K562 (cell line): ENCODE measurements around the gene SBK1. TPM values are rescaled to one million over a fixed set of nuclear protein-coding genes. Genes with fewer than 3 reads are reported as not detected.

Experiments used
- ATAC-seq: fragments of 200-7000 bp; cut with Tn5 transposase; 3 replicates; pipeline ENCODE4 v1.9.1; 2020; ENCODE audit warnings: moderate library complexity
- BruUV-seq: library from RNA; stranded (reverse); fragments of 400-500 nt; replicated peaks from 2 replicates; lab custom pipeline; 2021; lab: Mats Ljungman, UMichigan
- CTCF ChIA-PET: fragments of 300-600 bp; formaldehyde crosslinking; extraction: SDS; loops from one replicate; lab custom pipeline; 2021; ENCODE audit warnings: low intra/inter-chr PET ratio; lab: Yijun Ruan, JAX
- POLR2A ChIA-PET: fragments of 300-600, 350-650 bp; sonication (Branson Sonifier 250); formaldehyde crosslinking; extraction: SDS; loops from one replicate; lab custom pipeline; 2021; ENCODE audit warnings: antibody characterized with exemption, inconsistent platforms; lab: Yijun Ruan, JAX
- DNase-seq, 4 experiments: peaks; one replicate each; pipeline versions ENCODE4 v3.0.0 to v3.0.0-alpha.2; 2011 to 2018; ENCODE audit warnings: low spot score in 3 of 4, mixed read lengths in 3 of 4; ENCODE audit errors: extremely low read depth in 1 of 4
- FAIRE-seq: peaks from 2 replicates; lab custom pipeline; 2011; peaks lifted over from hg19 to GRCh38; lab: Jason Lieb, UNC
- H2AFZ ChIP-seq: 2 replicates; pipeline ENCODE4 v1.6.0; 2011; ENCODE audit warnings: low read depth, low read length, control low read depth, inconsistent platforms
- H3K27ac ChIP-seq: fragments of 200-600 bp; 3 replicates; pipeline ENCODE4 v1.8.0; 2011; ENCODE audit warnings: low read depth, mild to moderate bottlenecking, control low read depth, inconsistent platforms, low read length, moderate library complexity, mixed read lengths; ENCODE audit errors: extremely low read depth
- H3K27me3 ChIP-seq, 2 experiments: fragments of 300-600 bp in 1 of 2; 2 replicates in 1 of 2; 3 replicates in 1 of 2; pipeline versions ENCODE4 v1.6.0 to v1.8.0; 2011; ENCODE audit warnings: inconsistent platforms in 2 of 2, low read length in 2 of 2, mild to moderate bottlenecking in 1 of 2, mixed read lengths in 1 of 2, moderate library complexity in 1 of 2; ENCODE audit not compliant: control insufficient read depth in 2 of 2, insufficient read depth in 2 of 2
- H3K36me3 ChIP-seq: fragments of 300-600 bp; 3 replicates; pipeline ENCODE4 v1.8.0; 2011; ENCODE audit warnings: mild to moderate bottlenecking, low read length, inconsistent platforms; ENCODE audit not compliant: control insufficient read depth, insufficient read depth
- H3K4me1 ChIP-seq, 2 experiments: fragments of 200-600 bp in 1 of 2; replicated peaks in 1 of 2; 2 replicates in 1 of 2; 3 replicates in 1 of 2; pipeline versions ENCODE4 v1.5.1 to v1.8.0; 2011; ENCODE audit warnings: inconsistent platforms in 2 of 2, low read length in 2 of 2, mild to moderate bottlenecking in 1 of 2, mixed read lengths in 1 of 2, moderate library complexity in 1 of 2; ENCODE audit not compliant: control insufficient read depth in 2 of 2, insufficient read depth in 2 of 2
- H3K4me2 ChIP-seq: 2 replicates; pipeline ENCODE4 v1.6.1; 2011; ENCODE audit warnings: low read length, control low read depth, inconsistent platforms, mixed read lengths; ENCODE audit not compliant: insufficient read depth
- H3K4me3 ChIP-seq: fragments of 200-600 bp; sonication (generic), shearing (Covaris generic); 2 replicates; pipeline ENCODE4 v1.5.1; 2016; ENCODE audit warnings: control low read depth, inconsistent platforms
- H3K79me2 ChIP-seq: fragments of 200-600 bp; 3 replicates; pipeline ENCODE4 v1.8.0; 2011; ENCODE audit warnings: low read length, inconsistent platforms; ENCODE audit not compliant: control insufficient read depth, insufficient read depth
- H3K9ac ChIP-seq, 2 experiments: 2 replicates each; pipeline versions ENCODE4 v1.6.0 to v1.6.1; 2011; ENCODE audit warnings: low read depth in 2 of 2, low read length in 2 of 2, control low read depth in 1 of 2, inconsistent platforms in 1 of 2, mild to moderate bottlenecking in 1 of 2, mixed read lengths in 1 of 2; ENCODE audit not compliant: insufficient read depth in 1 of 2
- H3K9me1 ChIP-seq: one replicate; pipeline ENCODE4 v1.6.0; 2011; ENCODE audit warnings: inconsistent platforms, mild to moderate bottlenecking, low read length, moderate library complexity; ENCODE audit not compliant: control insufficient read depth, insufficient read depth
- H3K9me3 ChIP-seq: replicated peaks from 2 replicates; pipeline ENCODE4 v1.5.1; 2011; ENCODE audit warnings: low read depth, low read length, inconsistent platforms; ENCODE audit not compliant: control insufficient read depth, insufficient read depth
- H4K20me1 ChIP-seq: replicated peaks from 2 replicates; pipeline ENCODE4 v1.6.1; 2011; ENCODE audit warnings: low read length, inconsistent platforms, mixed read lengths; ENCODE audit not compliant: control insufficient read depth, insufficient read depth
- CAMTA2 ChIP-seq: fragments of 250-450 bp; sonication (Bioruptor Pico); conservative IDR thresholded peaks from 2 replicates; pipeline ENCODE4 v1.5.1; 2022
- CBX3 ChIP-seq, 2 experiments: IDR thresholded peaks; 1 replicate in 1 of 2; 2 replicates in 1 of 2; pipeline ENCODE4 v1.6.1; 2012; ENCODE audit warnings: inconsistent platforms in 2 of 2, low read length in 2 of 2, borderline replicate concordance in 1 of 2, control low read depth in 1 of 2
- GABPA ChIP-seq: fragments of 200-800 bp; sonication (Bioruptor generic); conservative IDR thresholded peaks from 2 replicates; pipeline ENCODE4 v1.6.1; 2016; ENCODE audit warnings: low read depth, missing genetic modification characterization, missing compliant biosample characterization
- MAZ ChIP-seq, 2 experiments: fragments of 450-650 bp in 1 of 2; sonication (generic) in 1 of 2; formaldehyde crosslinking; IDR thresholded peaks in 1 of 2; conservative IDR thresholded peaks in 1 of 2; 2 replicates each; pipeline versions ENCODE4 v1.4.0 to v1.5.0; 2020; ENCODE audit warnings: mild to moderate bottlenecking in 1 of 2, missing genetic modification reagents in 1 of 2
- MCM2 ChIP-seq: fragments of 450-650 bp; IDR thresholded peaks from 2 replicates; pipeline ENCODE4 v1.6.1; 2017; ENCODE audit warnings: low read depth, mild to moderate bottlenecking
- MEF2A ChIP-seq: IDR thresholded peaks from 2 replicates; pipeline ENCODE4 v1.6.1; 2011; ENCODE audit warnings: low read depth, mild to moderate bottlenecking, low read length, moderate library complexity; ENCODE audit not compliant: control insufficient read depth
- MLLT1 ChIP-seq, 2 experiments: fragments of 450-650 bp; IDR thresholded peaks; 2 replicates each; pipeline ENCODE4 v1.6.1; 2016
- MLX ChIP-seq, 2 experiments: fragments of 450-650 bp in 1 of 2; sonication (generic) in 1 of 2; formaldehyde crosslinking; conservative IDR thresholded peaks; 2 replicates each; pipeline versions ENCODE4 v1.4.0 to v1.8.1; 2020 to 2022; ENCODE audit warnings: mild to moderate bottlenecking in 1 of 2, missing genetic modification reagents in 1 of 2
- MTF1 ChIP-seq: fragments of 250-450 bp; sonication (Bioruptor Pico); IDR thresholded peaks from 2 replicates; pipeline ENCODE4 v1.9.0; 2021; ENCODE audit warnings: moderate library complexity, mild to moderate bottlenecking, inconsistent platforms, borderline replicate concordance
- MYC ChIP-seq, 2 experiments: fragments of 250-450 bp in 1 of 2; sonication (Bioruptor Pico) in 1 of 2; IDR thresholded peaks; 2 replicates each; pipeline versions ENCODE4 v1.5.1 to v1.6.1; 2012 to 2021; ENCODE audit warnings: low read depth in 2 of 2, borderline replicate concordance in 1 of 2, improper control_type of control experiment in 1 of 2, low read length in 1 of 2, mild to moderate bottlenecking in 1 of 2, moderate library complexity in 1 of 2
- RUNX1 ChIP-seq: sonication (generic); IDR thresholded peaks from 2 replicates; pipeline ENCODE4 v1.6.1; 2016; ENCODE audit warnings: antibody characterized with exemption, low read depth
- SMAD1 ChIP-seq: fragments of 150-350 bp; IDR thresholded peaks from 2 replicates; pipeline ENCODE4 v1.6.1; 2014; ENCODE audit warnings: low read length, low read depth; ENCODE audit not compliant: partially characterized antibody
- ZNF263 ChIP-seq: sonication (generic); formaldehyde crosslinking; IDR thresholded peaks from 2 replicates; pipeline ENCODE4 v1.8.0; 2022; ENCODE audit warnings: mild to moderate bottlenecking, missing genetic modification reagents, borderline replicate concordance
- ZNF277 ChIP-seq: fragments of 250-450 bp; sonication (Bioruptor Pico); IDR thresholded peaks from 2 replicates; pipeline ENCODE4 v1.8.0; 2022; ENCODE audit warnings: inconsistent platforms, mild to moderate bottlenecking, moderate library complexity, borderline replicate concordance
- ZNF3 ChIP-seq: fragments of 250-450 bp; sonication (Bioruptor Pico); IDR thresholded peaks from 2 replicates; pipeline ENCODE4 v1.5.0; 2021; ENCODE audit warnings: mild to moderate bottlenecking, moderate library complexity
- ZNF76 ChIP-seq: fragments of 250-450 bp; sonication (Bioruptor Pico); IDR thresholded peaks from 2 replicates; pipeline ENCODE4 v1.4.0; 2020; ENCODE audit warnings: mild to moderate bottlenecking, moderate library complexity, borderline replicate concordance
- ZNF830 ChIP-seq: fragments of 250-450 bp; sonication (Bioruptor Pico); IDR thresholded peaks from 2 replicates; pipeline ENCODE4 v1.5.0; 2021; ENCODE audit warnings: mild to moderate bottlenecking
- WGBS: fragments of 100-300 bp; shearing (Covaris generic); methylation state at CpG from one replicate; pipeline ENCODE4 v1.1.6; 2016; ENCODE audit warnings: low coverage, mixed read lengths; ENCODE audit not compliant: insufficient coverage; ENCODE audit errors: missing lambda C conversion rate; 5-methylcytosine and 5-hydroxymethylcytosine counted together
- in situ Hi-C: fragments of 300-500 bp; cut with MboI; formaldehyde crosslinking; loops from 4 replicates; pipeline ENCODE4 v1.15.0; 2018; ENCODE audit warnings: inconsistent platforms, mixed read lengths
- intact Hi-C: fragments of 100-400 bp; cut with micrococcal nuclease; formaldehyde crosslinking; loops from 2 replicates; pipeline ENCODE4 v1.14.2; 2022
- polyA plus RNA-seq, 8 experiments: library from polyadenylated mRNA; depleted of rRNA in 4 of 8; stranded (reverse) in 5 of 8; unstranded in 3 of 8; fragments of >200 nt; fragmentation: Nextera tagmentation in 2 of 8; fragmentation: Illumina TruSeq in 1 of 8; extraction: Ambion mirVana in 2 of 8; extraction: Trizol in 1 of 8; gene quantifications; 2 replicates each; pipeline versions ENCODE4 v1.2.1 to v1.2.3, GENCODE V29; 2011 to 2014; ENCODE audit warnings: inconsistent platforms in 1 of 8, missing spikeins in 1 of 8
- total RNA-seq, 7 experiments: library from RNA; depleted of rRNA in 6 of 7; stranded (reverse); fragments of >200 nt in 6 of 7; fragmentation: Illumina TruSeq in 2 of 7; extraction: Trizol in 2 of 7; gene quantifications; 2 replicates each; pipeline versions ENCODE4 v1.2.1 to v1.2.3, GENCODE V29; 2011 to 2021; ENCODE audit warnings: low replicate concordance in 1 of 7

SBK1 gene
- total and polyA plus RNA-seq, 9 of the 15 experiments (the other 6 are each of a cell fraction or from before 2014, with no cell fraction given), result 0.01 to 0.07 (median 0.03) TPM; not detected in 6

- ATAC-seq (no peak), FAIRE-seq (no peak), DNase-seq (no peak)
- Histone ChIP-seq H3K27me3 (peaks cover 16 to 57% of the 10 kb centered on the region in 2 experiments; a peak in 4 of 5 replicates), H3K4me1 (peaks cover 4 to 14% of the 10 kb centered on the region in 2 experiments; a peak in 3 of 5 replicates), H2AFZ (no peak overlapping the region), H3K79me2 (no peaks in the 10 kb centered on the region), H4K20me1 (peaks cover 11% of the 10 kb centered on the region; the same call in 1 of the 2 replicates), H3K27ac (no peak overlapping the region), H3K4me2 (no peak overlapping the region), H3K9me1 (no peaks in the 10 kb centered on the region), H3K9ac (no peak overlapping the region), H3K4me3 (no peak overlapping the region), H3K36me3 (no peaks in the 10 kb centered on the region), H3K9me3 (no peaks in the 10 kb centered on the region)
- TF ChIP-seq GABPA (tag) (no peak), MTF1 (CRISPR knock-in tag) (no peak), CAMTA2 (CRISPR knock-in tag) (no peak), MEF2A (no peak), MLLT1 (IDR thresholded peaks at IDR 0.05) (no peak), ZNF277 (CRISPR knock-in tag) (no peak), ZNF3 (CRISPR knock-in tag) (no peak), SMAD1 (no peak), MAZ (CRISPR knock-in tag; conservative IDR thresholded peaks at IDR 0.05 in 1 of 2, IDR thresholded peaks at IDR 0.05 in 1 of 2) (no peak), ZNF830 (CRISPR knock-in tag) (no peak), ZNF263 (CRISPR knock-in tag) (no peak), MLX (CRISPR knock-in tag; conservative IDR thresholded peaks at IDR 0.05) (no peak), MYC (IDR thresholded peaks at IDR 0.05; ENCODE audit: low read depth, low read length) (no peak), MYC (CRISPR knock-in tag; IDR thresholded peaks at IDR 0.05; ENCODE audit: borderline replicate concordance, low read depth) (no peak), CBX3 (IDR thresholded peaks at IDR 0.05; ENCODE audit: borderline replicate concordance in 1 of 2, low read length in 2 of 2) (no peak), RUNX1 (no peak), ZNF76 (no peak), MCM2 (no peak)
- no TSS peak for BruUV-seq
- WGBS, result 17% methylated on average over 10 of the region's 10 CpGs
- CTCF ChIA-PET, result no interaction called here
- POLR2A ChIA-PET, result no interaction called here
- intact Hi-C loops (no loop called here), in situ Hi-C loops (no loop called here)
These were observed 2.1 kb upstream of the SBK1 start for GRCh38 chr16:28289939-28290858.
